ENCODE data around the gene SMIM22.

Gene SMIM22

DNA sequence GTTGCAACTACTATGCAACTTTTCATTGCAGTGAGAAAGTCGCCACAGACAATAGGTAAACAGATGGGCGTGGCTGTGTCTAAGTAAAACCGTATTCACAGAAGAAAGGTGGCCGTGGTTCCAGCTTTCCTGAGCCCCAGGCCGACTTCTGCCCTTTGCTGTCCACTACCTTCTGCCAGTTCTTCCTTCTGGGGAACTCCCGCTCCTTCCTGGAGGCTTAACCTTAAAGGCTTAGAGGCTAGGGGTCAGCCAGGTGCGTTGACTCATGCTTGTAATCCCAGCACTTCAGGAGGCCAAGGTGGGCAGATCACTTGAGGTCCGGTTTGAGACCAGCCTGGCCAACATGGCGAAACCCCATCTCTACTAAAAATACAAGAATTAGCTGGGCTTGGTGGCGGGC is 4.9 kb upstream of the SMIM22 start:
- Histone ChIP-seq H3K27ac (no peak overlapping the region), H3K4me3 (no peak overlapping the region)

DNA sequence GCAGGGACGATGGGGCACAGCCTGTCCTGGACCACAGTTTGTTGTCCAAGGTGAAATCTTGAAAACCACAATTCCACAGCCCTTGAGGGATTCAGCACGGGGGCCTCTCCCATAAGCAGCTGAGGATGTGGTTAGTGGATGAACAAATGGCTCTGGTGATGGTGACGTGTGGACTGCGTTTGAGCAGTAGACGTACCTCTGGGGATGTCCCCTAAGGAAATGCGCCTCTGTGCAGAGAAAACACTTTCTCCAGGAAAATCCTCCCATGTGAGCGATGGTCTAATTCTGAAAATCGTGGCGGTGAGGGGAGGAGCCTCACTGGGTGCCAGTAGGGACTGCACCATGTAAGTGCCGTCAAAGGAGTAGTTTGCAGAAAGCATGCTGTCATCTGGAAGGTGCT is 4.3 kb upstream of the SMIM22 start:
- no peak overlapping the region for H3K4me3 ChIP-seq
- H3K27ac ChIP-seq = no peak overlapping the region

DNA sequence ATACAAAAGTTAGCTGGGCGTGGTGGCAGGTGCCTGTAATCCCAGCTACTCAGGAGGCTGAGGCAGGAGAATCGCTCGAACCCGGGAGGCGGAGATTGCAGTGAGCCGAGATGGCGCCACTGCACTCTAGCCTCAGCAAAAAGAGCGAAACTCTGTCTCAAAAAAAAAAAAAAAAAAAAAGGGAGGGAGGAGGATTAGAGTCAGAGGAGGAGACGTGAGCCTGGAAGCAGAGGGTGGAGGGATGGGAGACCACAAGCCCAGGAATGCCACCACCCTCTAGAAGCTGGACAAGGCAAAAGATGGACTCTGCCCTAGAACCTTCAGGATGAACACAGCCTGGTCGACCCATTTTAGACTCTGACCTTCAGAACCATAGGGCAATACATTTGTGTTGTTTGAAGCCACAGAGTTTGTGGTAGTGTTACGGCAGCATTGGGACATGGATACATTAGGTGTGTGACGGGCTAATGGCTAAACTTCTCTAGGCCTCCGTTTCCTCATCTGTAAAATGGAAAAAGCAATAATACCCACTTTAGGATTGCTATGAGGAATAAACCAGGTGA is 2.1 kb upstream of the SMIM22 start:
- H3K4me3 ChIP-seq = no peak overlapping the region
- H3K27ac ChIP-seq = no peak overlapping the region

DNA sequence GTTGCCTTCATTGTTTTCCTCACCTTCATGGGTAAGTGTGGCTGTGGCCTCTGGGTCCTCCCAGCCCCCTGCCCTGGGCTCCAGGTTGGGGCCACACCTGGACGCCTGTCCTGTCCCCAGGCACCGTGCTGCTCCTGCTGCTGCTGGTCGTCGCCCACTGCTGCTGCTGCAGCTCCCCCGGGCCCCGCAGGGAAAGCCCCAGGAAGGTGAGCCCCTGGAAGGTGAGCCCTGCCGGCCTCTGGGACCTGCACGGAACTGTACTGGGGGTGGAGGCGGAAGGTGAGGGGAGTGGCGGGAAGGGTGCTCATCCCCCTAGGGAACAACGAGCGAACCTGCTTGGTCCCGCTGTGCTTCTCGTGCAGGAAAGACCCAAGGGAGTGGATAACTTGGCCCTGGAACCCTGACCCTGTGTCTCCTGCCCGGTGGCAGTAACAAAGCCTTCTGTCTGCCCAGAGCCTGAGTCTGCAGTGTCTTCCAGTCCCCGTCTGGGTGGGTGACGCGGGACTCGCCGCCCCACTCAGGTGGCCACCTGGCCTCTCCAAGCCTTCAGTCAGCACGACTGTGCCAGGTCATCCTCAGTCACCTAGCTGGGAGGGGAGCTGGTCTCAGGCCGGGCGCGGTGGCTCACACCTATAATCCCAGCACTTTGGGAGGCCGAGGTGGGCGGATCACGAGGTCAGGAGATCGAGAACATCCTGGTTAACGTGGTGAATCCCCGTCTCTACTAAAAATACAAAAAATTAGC is 831 bp downstream of the SMIM22 start:
- H3K27ac ChIP-seq = no peak overlapping the region
- no peak overlapping the region for H3K4me3 ChIP-seq

DNA sequence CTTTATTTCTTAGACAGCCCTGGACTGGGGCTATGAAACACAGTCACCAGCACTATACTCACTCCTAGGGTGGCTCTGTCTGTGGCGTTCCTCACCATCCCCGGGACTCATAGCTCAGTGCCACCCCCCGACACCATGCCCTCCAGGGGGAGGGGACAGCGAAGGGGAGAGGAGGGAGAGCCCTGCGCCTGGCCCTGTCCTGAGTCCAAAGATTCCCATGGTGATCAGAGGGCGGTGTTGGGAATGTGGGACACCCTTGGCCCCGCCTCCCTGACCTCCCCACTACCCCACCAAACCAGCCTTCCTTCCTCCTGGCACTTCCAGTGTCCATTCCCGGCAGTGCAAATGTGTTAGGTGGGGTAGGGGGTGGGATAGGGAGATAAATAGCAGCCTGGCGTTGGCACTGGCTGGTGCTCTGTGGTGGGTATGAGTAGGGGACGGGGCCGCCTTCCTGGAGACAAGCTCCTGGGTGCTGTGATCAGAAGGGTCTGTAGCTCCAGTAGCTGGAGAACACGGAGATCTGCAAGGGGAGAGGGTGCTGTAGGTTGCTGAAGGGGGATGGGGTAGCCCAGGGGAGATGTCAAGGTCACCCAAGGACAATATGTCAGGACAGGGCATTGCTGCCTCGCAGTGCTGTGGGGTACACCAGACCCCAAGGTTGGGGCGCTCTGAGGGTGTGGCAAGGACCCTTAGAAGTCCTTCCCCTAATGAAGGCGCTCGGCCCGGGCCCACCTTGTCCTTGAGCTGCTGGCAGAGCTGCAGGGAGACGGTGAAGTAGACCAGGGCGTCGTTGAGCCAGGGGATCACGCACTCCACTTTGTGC is 2.0 kb downstream of the SMIM22 start:
- H3K27ac ChIP-seq = no peak overlapping the region
- no peak overlapping the region for H3K4me3 ChIP-seq

DNA sequence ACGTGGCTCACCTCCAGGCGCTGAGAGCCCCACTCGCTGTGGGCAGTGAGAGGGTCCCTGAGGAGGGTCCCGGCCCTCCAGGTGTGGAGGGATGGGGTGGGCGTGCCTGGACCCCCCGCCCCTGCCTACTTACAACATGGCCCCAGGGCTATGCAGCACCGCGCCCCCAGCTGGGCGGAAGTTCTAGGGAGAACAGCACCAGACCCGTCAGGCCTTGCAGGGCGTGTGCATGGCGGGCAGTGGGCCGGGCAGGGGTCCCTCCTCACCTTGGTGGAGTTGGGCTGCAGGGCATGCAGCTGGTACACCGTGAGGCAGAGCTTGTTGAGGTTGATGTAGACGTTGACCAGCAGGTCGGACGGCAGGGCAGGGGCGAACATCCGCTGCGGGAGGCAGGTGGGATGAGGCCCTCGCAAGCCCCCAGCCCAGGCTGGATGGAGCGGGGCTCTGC is 2.7 kb downstream of the SMIM22 start:
- no peak overlapping the region for H3K4me3 ChIP-seq
- H3K27ac ChIP-seq = no peak overlapping the region

DNA sequence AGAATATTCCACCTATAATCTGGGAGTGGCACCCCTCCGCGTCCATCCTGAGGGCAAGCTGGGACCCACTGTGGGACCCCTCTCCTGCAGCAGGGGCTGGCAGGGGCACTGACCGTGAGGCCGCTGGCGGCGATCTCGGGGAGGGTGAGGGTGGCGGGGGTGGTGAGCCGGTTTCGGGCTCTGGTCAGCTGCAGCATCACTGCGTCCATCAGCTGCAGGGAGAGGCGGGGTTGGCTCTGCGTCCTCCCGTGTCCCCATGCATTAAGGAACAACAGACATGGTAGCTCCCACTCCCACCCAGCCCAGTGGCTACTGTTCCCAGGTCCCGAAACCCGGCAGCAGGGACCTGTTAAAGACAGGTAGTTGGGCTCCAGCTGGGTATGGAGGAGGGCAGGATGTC is 3.3 kb downstream of the SMIM22 start:
- Histone ChIP-seq H3K27ac (no peak overlapping the region), H3K4me3 (no peak overlapping the region)

DNA sequence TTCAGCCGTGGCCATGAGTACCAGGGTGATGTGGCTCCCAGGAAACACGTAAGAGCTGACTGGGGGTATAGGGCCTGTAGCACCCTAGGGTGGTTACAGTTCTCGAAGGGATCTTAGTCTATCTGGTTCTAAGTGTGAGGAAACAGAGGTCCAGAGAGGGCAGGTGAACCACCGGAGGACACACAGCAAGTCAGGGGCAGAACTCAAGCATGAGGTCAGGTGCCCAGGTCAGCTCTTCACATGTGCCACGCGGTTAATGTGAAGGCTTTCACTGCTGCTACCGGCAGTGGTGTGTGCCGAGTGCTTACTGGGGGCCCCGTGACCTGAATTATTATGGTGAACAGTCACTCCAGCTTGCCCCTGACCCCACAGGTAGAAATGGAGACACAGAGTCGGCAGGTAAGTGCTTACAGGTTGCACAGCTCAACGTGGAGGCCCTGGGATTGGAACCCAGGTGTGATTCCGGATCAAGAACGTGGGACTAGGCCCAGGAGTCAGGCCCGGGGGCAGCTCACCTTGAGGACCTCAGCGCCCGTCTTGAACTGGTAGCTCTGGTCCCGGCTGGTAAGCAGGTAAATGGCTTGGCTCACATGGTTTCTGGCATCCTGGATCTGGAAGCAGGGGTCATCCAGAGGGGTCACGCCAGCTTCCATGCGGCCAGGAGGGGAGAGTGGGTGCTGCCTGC is 4.1 kb downstream of the SMIM22 start:
- no peak overlapping the region for H3K4me3 ChIP-seq
- H3K27ac ChIP-seq = no peak overlapping the region

DNA sequence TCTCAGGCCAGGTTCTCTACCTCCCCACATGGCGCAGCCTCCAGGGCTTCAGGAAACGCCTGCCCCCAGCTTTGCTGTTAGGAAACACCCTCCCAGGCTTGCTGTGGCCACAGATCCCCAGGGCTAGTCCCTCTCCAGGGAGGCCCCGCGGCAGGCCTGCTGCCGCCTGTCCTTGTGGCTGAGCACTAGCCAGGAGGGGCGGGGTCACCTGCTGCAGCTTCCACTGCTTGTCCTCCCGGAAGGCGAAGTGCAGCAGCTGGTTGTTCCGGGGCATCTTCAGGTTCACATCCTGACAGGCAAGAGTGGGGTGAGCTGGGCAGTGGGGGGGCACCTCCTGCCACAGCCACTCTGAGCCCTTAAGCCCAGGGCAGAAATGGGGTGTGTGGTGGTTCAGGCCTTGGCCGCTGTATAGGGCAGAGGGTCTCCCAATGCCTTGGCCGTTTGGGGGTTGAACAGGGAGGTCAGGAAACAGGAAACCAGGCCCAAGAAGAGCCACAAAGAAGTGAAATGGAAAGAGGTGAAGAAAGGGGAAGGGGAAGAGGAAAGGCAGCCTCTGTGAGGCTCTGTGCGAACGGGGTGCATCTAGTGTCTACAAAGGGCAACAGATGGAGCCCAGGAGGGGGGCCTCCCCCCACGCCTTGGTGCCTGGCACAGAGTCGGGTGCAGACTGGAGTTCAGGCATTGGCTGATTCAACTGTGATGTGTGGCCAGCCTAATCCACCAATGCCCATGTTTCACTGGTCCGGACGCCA is 5.3 kb downstream of the SMIM22 start:
- H3K27ac ChIP-seq = no peak overlapping the region
- H3K4me3 ChIP-seq = no peak overlapping the region

DNA sequence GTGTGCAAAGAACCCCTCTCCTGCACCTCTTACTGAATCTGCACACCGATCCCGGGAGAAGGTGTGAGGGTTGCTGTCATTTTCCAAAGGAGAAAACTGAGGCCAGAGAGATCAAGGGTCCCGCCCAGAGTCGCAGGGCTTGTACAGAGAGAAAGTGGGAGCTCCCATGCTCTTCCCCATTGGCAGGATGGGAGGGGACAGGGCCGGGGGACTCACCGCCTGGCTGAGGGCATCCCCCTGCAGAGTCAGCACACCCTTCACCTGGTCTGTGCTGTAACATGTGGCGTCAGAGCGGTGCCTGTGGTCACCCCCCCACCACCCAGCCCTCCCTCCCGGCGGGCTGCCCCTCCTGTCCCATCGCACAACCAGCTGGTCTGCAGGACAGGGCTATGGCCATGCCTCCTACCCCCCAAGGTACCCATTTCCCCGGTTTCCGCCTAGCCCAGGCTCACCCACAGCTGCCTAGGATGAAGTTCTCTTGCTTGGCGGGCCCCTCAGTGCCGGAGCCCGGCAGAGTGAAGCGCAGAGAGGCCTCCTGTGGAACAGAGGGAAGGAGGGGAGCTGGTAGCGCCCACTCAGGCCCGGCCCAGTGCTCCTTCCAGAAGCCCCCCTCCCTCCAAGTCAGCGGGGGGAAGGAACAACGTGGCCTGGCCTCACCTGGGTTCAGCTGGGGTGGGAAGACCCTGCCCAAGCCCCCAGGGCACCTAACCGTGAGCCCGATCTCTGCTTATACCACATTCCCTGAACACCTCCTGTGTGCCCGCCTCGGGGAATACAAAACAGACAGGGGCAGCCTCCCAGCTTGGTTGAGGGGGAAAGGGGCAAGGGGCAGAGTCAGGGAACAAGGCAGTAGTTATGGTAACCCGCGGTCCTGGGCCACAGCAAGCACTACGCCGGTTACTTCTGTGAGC is 6.1 kb downstream of the SMIM22 start:
- Histone ChIP-seq H3K4me3 (peak overlapping the region; percentile 78 to 95 (median 84)), H3K27ac (peak overlapping the region in 19 of 21 experiments; percentile 23 to 93 (median 69))

DNA sequence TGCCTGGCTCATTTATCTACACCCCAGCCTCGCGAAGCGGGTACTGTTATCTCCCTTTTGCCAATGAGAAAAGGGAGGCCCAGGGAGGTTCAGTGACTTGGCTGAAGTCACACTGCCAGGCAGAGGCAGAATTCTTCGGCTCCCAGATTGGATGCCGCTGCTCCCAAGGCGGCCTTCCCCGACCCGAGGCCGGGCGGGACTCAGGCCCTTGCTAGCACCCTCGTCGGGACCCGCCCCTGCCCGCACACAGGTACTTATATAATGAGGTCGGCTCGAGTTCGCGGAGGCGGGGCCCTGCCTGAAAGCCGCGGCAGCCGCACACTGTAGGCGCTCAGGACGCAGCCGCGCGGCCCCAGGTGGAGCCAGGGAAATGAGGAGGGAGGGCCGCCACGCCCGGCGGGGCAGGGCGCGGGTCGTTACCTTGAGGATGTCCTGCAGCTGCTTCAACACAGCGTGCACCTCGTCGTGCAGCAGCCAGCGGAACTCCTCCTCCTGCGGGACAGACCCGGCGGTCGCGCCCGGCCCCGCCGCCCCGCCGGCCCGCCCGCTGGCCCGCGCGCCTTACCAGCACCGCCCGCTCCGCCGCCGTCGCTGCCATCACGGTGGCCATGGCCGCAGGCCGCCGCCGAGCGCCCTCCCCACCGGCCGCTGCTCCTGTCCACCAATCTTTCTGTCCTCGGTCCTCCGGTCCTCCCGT is 6.9 kb downstream of the SMIM22 start, which contains the start of gene ROGDI:
TSS of gene ROGDI (minus strand) at position 672 of the 697 bp plus-strand sequence. CDS start at position 610, 62 bp downstream.
- peak within 1 kb of the TSS; percentile 45 to 93 (median 81) for H3K27ac ChIP-seq
- H3K4me3 ChIP-seq = peak within 1 kb of the TSS; percentile 78 to 95 (median 84)

DNA sequence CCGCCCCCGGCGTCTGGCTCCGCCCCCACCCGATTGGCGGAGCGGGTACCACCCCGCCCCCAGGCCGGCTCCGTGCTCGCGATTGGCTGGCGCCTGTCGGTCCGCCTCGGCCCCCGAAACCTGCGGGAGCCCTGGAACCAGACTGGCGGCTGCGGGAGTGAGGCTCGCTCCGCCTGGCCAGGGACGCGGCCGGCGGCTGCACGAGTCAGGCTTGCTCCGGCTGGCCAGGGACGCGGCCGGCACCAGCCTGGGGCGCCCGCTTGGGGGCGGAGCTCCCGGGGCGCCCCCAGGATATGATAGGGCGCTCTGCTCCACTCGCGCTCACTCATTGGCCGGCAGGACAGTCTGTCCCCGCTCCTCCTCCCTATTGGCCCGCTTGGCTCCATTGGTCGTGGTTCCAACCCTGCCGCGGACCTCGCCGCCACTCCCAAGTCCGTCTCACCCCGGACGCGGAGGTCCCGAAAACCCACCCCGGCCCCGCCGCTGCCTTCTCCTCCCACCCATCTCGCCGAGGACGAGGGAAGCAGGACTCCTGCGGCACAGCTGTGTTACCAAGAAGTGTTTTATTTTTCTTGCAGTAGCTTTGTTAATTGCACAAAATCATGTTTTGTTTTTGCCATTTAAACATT is 7.6 kb downstream of the SMIM22 start:
- Histone ChIP-seq H3K27ac (peak overlapping the region; percentile 45 to 93 (median 81)), H3K4me3 (peak overlapping the region; percentile 78 to 95 (median 84))

DNA sequence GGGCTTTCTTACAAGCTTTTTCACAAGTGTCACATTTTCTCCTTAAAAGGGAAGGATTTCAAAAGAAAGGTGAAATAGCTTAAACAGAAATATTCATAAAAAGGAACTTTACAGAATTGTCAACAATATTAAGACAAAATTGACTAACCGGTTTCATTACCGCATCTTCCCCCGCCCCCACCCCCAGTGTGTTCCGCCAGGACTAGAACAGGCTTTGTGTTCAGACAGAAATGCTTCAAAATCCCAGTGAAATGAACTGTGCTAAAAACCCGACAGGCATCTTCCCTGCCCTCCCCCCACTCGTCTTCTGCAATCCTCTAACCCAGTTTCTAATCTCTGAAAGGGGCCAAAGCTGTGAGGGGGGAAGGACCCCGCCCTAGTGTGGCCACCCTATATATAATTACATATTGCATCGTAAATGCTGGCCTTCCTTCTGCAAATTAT is 8.3 kb downstream of the SMIM22 start:
- Histone ChIP-seq H3K27ac (peak overlapping the region in 8 of 21 experiments; percentile 75 to 93 (median 90)), H3K4me3 (peak overlapping the region in 6 of 7 experiments; percentile 78 to 95 (median 84))

DNA sequence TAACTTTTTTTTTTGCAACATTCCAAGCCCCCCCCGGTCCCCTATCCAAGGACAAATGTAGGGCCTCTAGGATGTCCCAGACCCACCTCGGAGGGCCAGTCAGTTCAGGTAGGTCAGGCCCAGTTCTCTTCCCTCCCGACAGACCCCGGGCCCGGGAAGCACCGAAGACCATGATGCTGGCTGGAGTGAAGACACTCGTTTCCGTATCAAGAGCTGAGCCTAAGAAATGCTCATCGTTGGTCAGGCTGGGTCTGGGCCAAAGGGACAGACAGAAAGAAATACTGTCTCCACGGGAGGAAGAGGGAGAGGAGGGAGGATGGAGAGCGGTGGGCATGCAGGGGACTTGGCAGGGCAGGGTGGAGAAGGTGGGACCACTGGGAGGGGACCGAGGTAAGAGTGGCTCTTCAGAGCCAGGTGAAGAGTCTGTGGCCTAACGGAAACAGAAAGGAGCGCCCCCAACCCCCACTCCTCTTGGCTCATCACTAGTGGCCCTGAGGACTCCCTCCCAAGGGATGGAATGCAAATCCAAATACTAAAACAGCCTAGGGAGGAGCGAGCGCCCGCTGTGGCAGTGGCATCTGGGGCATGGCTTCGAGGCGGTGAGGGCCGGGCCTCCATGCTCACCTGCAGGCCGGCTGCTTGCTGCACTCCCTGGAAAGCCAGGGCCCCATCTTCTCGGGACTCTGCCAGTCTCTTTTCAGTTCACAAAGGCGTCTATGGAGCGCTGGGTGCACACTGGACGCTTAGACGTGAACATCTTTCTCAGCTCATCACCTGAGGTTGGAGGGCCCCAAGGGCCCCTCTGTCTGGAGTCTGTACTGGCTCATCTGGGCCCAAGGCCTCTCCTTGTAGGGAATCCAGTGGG is 9.0 kb downstream of the SMIM22 start:
- Histone ChIP-seq H3K4me3 (no peak overlapping the region), H3K27ac (peak overlapping the region in 1 of 21 experiments; percentile 7)

DNA sequence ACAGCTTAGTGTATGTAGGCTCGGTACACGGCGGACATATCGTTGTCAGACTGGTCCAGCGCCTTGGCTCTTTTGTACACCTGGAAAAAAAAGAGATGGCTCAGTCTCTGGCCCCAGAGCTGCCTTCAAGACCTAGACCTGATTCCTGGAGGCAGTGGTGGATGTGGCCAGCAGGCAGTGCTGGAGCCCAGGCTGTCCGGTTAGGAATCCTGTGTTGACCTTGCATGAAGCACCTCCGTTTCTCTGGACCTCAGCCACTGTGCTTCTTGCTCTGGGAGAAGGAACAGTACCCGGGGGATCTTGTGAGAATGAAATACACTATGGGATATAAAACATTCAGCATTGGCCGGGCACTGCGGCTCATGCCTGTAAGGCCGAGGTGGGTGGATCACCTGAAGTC is 10.1 kb downstream of the SMIM22 start:
- no peak overlapping the region for H3K4me3 ChIP-seq
- no peak overlapping the region for H3K27ac ChIP-seq

DNA sequence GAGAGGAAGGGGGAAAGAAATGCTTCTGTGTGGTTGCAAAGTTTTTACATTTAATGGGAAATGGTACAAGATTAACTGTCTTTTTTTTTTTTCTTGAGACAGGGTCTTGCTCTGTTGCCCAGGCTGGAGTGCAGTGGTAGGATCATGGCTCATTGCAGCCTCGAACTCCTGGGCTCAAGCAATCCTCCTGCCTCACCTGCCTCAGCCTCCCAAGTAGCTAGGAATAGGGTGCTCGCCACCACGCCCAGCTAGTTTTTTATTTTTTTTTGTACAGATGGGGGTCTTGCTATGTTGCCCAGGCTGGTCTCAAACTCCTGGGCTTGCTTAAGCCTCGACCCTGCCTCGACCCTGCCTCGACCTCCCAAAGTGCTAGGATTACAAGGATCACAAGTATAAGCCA is 11.1 kb downstream of the SMIM22 start:
- H3K4me3 ChIP-seq = no peak overlapping the region
- no peak overlapping the region for H3K27ac ChIP-seq
